ENCODE data around the gene FASN. TPM values are rescaled to one million over a fixed set of nuclear protein-coding genes. Genes with fewer than 3 reads are reported as not detected.

Gene FASN
- total and polyA plus RNA-seq, 2 of the 13 experiments (the other 11 are each of a cell fraction or from before 2014, with no cell fraction given): 51.7 to 101 TPM

DNA sequence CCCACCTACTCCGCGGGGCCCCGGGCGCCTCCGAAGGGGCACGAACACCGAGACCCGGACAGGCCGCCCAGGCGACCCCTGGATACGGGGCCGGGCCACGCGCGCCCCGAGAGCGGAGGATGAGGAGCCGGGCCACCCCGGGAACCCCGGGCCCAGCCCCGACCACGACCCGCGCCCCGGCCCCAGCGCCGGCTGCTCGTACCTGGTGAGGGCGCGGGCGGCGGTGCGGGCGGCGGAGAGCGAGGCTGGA lies 192 bp downstream of the FASN start:
- Histone ChIP-seq H4K20me1 (ENCODE audit: insufficient read depth, low read length) (peaks cover 37% of the 10 kb centered on the region), H3K4me1 (ENCODE audit: insufficient read depth, low read length) (peaks cover 76% of the 10 kb centered on the region), H3K36me3 (replicated peaks in 1 of 2; ENCODE audit: control insufficient read depth in 1 of 2, insufficient read depth in 2 of 2, low read length in 2 of 2) (peaks cover 23 to 31% of the 10 kb centered on the region in 2 experiments), H3K4me2 (ENCODE audit: low read depth, low read length) (peak overlapping the region; percentile 98), H3K27ac (ENCODE audit: extremely low read length, insufficient read depth, low read length) (peak overlapping the region; percentile 89), H2AFZ (ENCODE audit: low read length) (no peak overlapping the region), H3K27me3 (ENCODE audit: control insufficient read depth in 1 of 2, insufficient read depth in 2 of 2, low read length in 2 of 2) (no peaks in the 10 kb centered on the region; a peak in 1 of 5 replicates), H3K9me3 (ENCODE audit: low read length) (no peaks in the 10 kb centered on the region), H3K4me3 (replicated peaks in 1 of 3; ENCODE audit: insufficient read depth in 1 of 3, low read depth in 2 of 3, low read length in 3 of 3) (peak overlapping the region; percentile 72 to 96 (median 86)), H3K9ac (ENCODE audit: insufficient read depth, low read depth, low read length) (peak overlapping the region; percentile 98), H3K79me2 (ENCODE audit: insufficient read depth, low read length) (peaks cover 53% of the 10 kb centered on the region)
- no peak for DNase-seq (ENCODE audit: low spot score)
- 3% methylated on average over 6 of the region's 36 CpGs for WGBS (ENCODE audit: low lambda C conversion rate)
- ChIA-PET CTCF (ENCODE audit: low intra/inter-chr PET ratio, low total read pairs) (no interaction called here), POLR2A (interaction anchor here (0.7 to 3.2 kb wide), 13 partner anchors 9 to 363 kb away, joined by 3 to 32 read pairs (median 4); partner anchors contain the start of genes CENPX, CSNK1D, DCXR and LRRC45)
- intact Hi-C loops (cut with micrococcal nuclease; ENCODE audit: unreplicated experiment) (loop anchor here (5.0 to 10.0 kb wide), 2 partner anchors 46 to 123 kb away; partner anchors contain the start of genes ASPSCR1, GPS1 and RFNG), in situ Hi-C loops (cut with HindIII; ENCODE audit: extremely low pct_ligation_motif_present, low pct_unique_long_range_greater_than_20kb) (no loop called here)
- BruUV-seq (replicated peaks): no TSS peak
- no peak for FAIRE-seq
- no peak for ATAC-seq
- no peak for TF ChIP-seq TOE1 (CRISPR knock-in tag; IDR thresholded peaks at IDR 0.05)
- TF ChIP-seq, protein P1, sequence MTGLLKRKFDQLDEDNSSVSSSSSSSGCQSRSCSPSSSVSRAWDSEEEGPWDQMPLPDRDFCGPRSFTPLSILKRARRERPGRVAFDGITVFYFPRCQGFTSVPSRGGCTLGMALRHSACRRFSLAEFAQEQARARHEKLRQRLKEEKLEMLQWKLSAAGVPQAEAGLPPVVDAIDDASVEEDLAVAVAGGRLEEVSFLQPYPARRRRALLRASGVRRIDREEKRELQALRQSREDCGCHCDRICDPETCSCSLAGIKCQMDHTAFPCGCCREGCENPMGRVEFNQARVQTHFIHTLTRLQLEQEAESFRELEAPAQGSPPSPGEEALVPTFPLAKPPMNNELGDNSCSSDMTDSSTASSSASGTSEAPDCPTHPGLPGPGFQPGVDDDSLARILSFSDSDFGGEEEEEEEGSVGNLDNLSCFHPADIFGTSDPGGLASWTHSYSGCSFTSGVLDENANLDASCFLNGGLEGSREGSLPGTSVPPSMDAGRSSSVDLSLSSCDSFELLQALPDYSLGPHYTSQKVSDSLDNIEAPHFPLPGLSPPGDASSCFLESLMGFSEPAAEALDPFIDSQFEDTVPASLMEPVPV (CRISPR knock-in tag; IDR thresholded peaks at IDR 0.05): no peak
- TF ChIP-seq ZNF430 (CRISPR knock-in tag; IDR thresholded peaks at IDR 0.05): no peak
- no peak for TF ChIP-seq ZMYM2 (CRISPR knock-in tag; IDR thresholded peaks at IDR 0.05)
- TF ChIP-seq, protein P2, sequence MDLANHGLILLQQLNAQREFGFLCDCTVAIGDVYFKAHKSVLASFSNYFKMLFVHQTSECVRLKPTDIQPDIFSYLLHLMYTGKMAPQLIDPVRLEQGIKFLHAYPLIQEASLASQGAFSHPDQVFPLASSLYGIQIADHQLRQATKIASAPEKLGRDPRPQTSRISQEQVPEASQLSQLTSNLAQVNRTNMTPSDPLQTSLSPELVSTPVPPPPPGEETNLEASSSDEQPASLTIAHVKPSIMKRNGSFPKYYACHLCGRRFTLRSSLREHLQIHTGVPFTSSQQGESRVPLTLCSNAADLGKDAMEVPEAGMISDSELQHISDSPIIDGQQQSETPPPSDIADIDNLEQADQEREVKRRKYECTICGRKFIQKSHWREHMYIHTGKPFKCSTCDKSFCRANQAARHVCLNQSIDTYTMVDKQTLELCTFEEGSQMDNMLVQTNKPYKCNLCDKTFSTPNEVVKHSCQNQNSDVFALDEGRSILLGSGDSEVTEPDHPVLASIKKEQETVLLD (CRISPR knock-in tag; IDR thresholded peaks at IDR 0.05; ENCODE audit: low read depth): 0 out of 2 replicates have a peak, but pooled peaks have one; percentile 3
- TF ChIP-seq RXRA (CRISPR knock-in tag; IDR thresholded peaks at IDR 0.05): no peak
- TF ChIP-seq, protein P3, sequence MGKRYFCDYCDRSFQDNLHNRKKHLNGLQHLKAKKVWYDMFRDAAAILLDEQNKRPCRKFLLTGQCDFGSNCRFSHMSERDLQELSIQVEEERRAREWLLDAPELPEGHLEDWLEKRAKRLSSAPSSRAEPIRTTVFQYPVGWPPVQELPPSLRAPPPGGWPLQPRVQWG (CRISPR knock-in tag; IDR thresholded peaks at IDR 0.05; ENCODE audit: borderline replicate concordance, low read depth): 0 out of 2 replicates have a peak, but pooled peaks have one; percentile 30
- TF ChIP-seq ZNF589 (CRISPR knock-in tag; conservative IDR thresholded peaks at IDR 0.05): no peak
- TF ChIP-seq TCF7 (IDR thresholded peaks at IDR 0.05; ENCODE audit: low read depth): no peak
- no peak for TF ChIP-seq NFKB2 (CRISPR knock-in tag; IDR thresholded peaks at IDR 0.05; ENCODE audit: borderline replicate concordance)
- TF ChIP-seq, protein P4, sequence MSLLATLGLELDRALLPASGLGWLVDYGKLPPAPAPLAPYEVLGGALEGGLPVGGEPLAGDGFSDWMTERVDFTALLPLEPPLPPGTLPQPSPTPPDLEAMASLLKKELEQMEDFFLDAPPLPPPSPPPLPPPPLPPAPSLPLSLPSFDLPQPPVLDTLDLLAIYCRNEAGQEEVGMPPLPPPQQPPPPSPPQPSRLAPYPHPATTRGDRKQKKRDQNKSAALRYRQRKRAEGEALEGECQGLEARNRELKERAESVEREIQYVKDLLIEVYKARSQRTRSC (CRISPR knock-in tag; IDR thresholded peaks at IDR 0.05; ENCODE audit: low read depth): no peak
- TF ChIP-seq, protein P5, sequence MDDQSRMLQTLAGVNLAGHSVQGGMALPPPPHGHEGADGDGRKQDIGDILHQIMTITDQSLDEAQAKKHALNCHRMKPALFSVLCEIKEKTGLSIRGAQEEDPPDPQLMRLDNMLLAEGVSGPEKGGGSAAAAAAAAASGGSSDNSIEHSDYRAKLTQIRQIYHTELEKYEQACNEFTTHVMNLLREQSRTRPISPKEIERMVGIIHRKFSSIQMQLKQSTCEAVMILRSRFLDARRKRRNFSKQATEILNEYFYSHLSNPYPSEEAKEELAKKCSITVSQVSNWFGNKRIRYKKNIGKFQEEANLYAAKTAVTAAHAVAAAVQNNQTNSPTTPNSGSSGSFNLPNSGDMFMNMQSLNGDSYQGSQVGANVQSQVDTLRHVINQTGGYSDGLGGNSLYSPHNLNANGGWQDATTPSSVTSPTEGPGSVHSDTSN (CRISPR knock-in tag; IDR thresholded peaks at IDR 0.05; ENCODE audit: borderline replicate concordance): no peak
- no peak for TF ChIP-seq ADNP (CRISPR knock-in tag; IDR thresholded peaks at IDR 0.05)
- no peak for TF ChIP-seq SMYD3 (CRISPR knock-in tag; IDR thresholded peaks at IDR 0.05)
- TF ChIP-seq ZMYM4 (CRISPR knock-in tag; IDR thresholded peaks at IDR 0.05): no peak
- peak; percentile 13; the same call in 1 of the 2 replicates for TF ChIP-seq HES4 (CRISPR knock-in tag; IDR thresholded peaks at IDR 0.05; ENCODE audit: borderline replicate concordance)
- no peak for TF ChIP-seq ETV5 (CRISPR knock-in tag; IDR thresholded peaks at IDR 0.05; ENCODE audit: borderline replicate concordance)
- no peak for TF ChIP-seq BHLHE40 (IDR thresholded peaks at IDR 0.05; ENCODE audit: low read length)
- TF ChIP-seq SP2 (CRISPR knock-in tag; IDR thresholded peaks at IDR 0.05): no peak
- no peak for TF ChIP-seq ZNF337 (CRISPR knock-in tag; IDR thresholded peaks at IDR 0.05; ENCODE audit: borderline replicate concordance, low read depth)
- TF ChIP-seq RELA (CRISPR knock-in tag; IDR thresholded peaks at IDR 0.05): 0 out of 2 replicates have a peak, but pooled peaks have one; percentile 11
- TF ChIP-seq ASH2L (IDR thresholded peaks at IDR 0.05; ENCODE audit: insufficient read length, low read depth, low read length): peak; percentile 19

Data from HepG2 (cell line).